ENCODE measurements around the gene PCDH15. TPM values are rescaled to one million over a fixed set of nuclear protein-coding genes. Genes with fewer than 3 reads are reported as not detected.

PCDH15 gene
- total and polyA plus RNA-seq, 9 of the 15 experiments (the other 6 are each of a cell fraction or from before 2014, with no cell fraction given): not detected

DNA sequence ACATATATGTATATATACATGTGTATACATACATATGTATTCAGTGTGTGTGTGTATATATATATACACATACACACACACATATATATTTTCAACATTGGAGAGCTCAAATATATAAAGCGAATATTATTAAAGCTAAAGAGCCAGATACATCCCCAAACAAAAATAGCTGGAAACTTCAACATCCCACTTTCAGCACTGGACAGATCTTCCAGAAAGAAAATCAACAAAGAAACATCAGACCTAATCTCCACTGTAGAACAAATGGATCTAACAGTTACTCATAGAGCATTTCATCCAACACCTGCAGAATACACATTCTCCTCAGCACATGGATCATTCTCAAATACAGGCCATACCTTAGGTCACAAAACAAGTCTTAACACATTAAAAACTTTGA, 799.0 kb downstream of the PCDH15 start (continued):
- TF ChIP-seq, protein P1, sequence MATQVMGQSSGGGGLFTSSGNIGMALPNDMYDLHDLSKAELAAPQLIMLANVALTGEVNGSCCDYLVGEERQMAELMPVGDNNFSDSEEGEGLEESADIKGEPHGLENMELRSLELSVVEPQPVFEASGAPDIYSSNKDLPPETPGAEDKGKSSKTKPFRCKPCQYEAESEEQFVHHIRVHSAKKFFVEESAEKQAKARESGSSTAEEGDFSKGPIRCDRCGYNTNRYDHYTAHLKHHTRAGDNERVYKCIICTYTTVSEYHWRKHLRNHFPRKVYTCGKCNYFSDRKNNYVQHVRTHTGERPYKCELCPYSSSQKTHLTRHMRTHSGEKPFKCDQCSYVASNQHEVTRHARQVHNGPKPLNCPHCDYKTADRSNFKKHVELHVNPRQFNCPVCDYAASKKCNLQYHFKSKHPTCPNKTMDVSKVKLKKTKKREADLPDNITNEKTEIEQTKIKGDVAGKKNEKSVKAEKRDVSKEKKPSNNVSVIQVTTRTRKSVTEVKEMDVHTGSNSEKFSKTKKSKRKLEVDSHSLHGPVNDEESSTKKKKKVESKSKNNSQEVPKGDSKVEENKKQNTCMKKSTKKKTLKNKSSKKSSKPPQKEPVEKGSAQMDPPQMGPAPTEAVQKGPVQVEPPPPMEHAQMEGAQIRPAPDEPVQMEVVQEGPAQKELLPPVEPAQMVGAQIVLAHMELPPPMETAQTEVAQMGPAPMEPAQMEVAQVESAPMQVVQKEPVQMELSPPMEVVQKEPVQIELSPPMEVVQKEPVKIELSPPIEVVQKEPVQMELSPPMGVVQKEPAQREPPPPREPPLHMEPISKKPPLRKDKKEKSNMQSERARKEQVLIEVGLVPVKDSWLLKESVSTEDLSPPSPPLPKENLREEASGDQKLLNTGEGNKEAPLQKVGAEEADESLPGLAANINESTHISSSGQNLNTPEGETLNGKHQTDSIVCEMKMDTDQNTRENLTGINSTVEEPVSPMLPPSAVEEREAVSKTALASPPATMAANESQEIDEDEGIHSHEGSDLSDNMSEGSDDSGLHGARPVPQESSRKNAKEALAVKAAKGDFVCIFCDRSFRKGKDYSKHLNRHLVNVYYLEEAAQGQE (IDR thresholded peaks at IDR 0.05; ENCODE audit: borderline replicate concordance): no peak
- TF ChIP-seq, protein P1 (CRISPR knock-in tag; IDR thresholded peaks at IDR 0.05; ENCODE audit: low read depth): no peak
- no peak for TF ChIP-seq KDM1A (IDR thresholded peaks at IDR 0.05)
- no peak for TF ChIP-seq BCL6 (CRISPR knock-in tag; IDR thresholded peaks at IDR 0.05)
- no peak for TF ChIP-seq STAT5B (CRISPR knock-in tag; IDR thresholded peaks at IDR 0.05)

Data from K562 (cell line).